Stimulated activated CD4-positive, alpha-beta T cell treated with anti-CD3 and anti-CD28 coated beads, Interleukin-4, amount 100 ng/mL, for 48 hours (primary cell): Measurements from ENCODE around the gene KIRREL3.

Experiments
- DNase-seq, 2 donors: peaks; one replicate each; pipeline ENCODE4 v3.0.0-alpha.2; 2020; ENCODE audit warnings: low read depth in 2 of 2

Gene KIRREL3

GRCh38 chr11:126488591-126489370 is 511.8 kb downstream of the KIRREL3 start:
- DNase-seq: no peak

GRCh38 chr11:126487711-126488110 is 512.9 kb downstream of the KIRREL3 start:
- no peak for DNase-seq

GRCh38 chr11:126485986-126486635 is 514.5 kb downstream of the KIRREL3 start:
- no peak for DNase-seq

- DNase-seq: no peak
Measured at GRCh38 chr11:126485021-126485792, 515.4 kb downstream of the KIRREL3 start.

- no peak for DNase-seq
Measured at GRCh38 chr11:126484266-126484665, 516.3 kb downstream of the KIRREL3 start.

GRCh38 chr11:126483621-126484195 is 516.9 kb downstream of the KIRREL3 start:
- no peak for DNase-seq

- no peak for DNase-seq
Measured at GRCh38 chr11:126482586-126483108, 517.9 kb downstream of the KIRREL3 start.

- no peak for DNase-seq
Measured at GRCh38 chr11:126481303-126481680, 519.3 kb downstream of the KIRREL3 start.

GRCh38 chr11:126480410-126481302 is 519.9 kb downstream of the KIRREL3 start:
- peak; percentile 46 to 52 for DNase-seq

- no peak for DNase-seq
Measured at GRCh38 chr11:126480015-126480409, 520.6 kb downstream of the KIRREL3 start.

- DNase-seq: no peak
Measured at GRCh38 chr11:126479178-126479930, 521.2 kb downstream of the KIRREL3 start.

GRCh38 chr11:126478466-126478865 is 522.1 kb downstream of the KIRREL3 start:
- DNase-seq: no peak

- peak in 1 of 2 donors; percentile 4 for DNase-seq
Measured at GRCh38 chr11:126477535-126478305, 522.9 kb downstream of the KIRREL3 start.

- no peak for DNase-seq
Measured at GRCh38 chr11:126476977-126477376, 523.6 kb downstream of the KIRREL3 start.

- DNase-seq: no peak
Measured at GRCh38 chr11:126476266-126476924, 524.2 kb downstream of the KIRREL3 start.

- no peak for DNase-seq
Measured at GRCh38 chr11:126475014-126475991, 525.3 kb downstream of the KIRREL3 start.

- DNase-seq: no peak
Measured at GRCh38 chr11:126474220-126474619, 526.4 kb downstream of the KIRREL3 start.

- no peak for DNase-seq
Measured at GRCh38 chr11:126473269-126473668, 527.3 kb downstream of the KIRREL3 start.
